Measurements from ENCODE around the gene PCDHGB7. TPM values are rescaled to one million over a fixed set of nuclear protein-coding genes. Genes with fewer than 3 reads are reported as not detected.
"Not testable (repeated sequence)": the region's sequence is repeated elsewhere in the genome, so short reads cannot be mapped to it uniquely, and the experiment has no call there.

Gene PCDHGB7
- total and polyA plus RNA-seq, 2 donors (not counting 1 experiment from before 2014, with no cell fraction given): 0.12 to 2.2 TPM

DNA sequence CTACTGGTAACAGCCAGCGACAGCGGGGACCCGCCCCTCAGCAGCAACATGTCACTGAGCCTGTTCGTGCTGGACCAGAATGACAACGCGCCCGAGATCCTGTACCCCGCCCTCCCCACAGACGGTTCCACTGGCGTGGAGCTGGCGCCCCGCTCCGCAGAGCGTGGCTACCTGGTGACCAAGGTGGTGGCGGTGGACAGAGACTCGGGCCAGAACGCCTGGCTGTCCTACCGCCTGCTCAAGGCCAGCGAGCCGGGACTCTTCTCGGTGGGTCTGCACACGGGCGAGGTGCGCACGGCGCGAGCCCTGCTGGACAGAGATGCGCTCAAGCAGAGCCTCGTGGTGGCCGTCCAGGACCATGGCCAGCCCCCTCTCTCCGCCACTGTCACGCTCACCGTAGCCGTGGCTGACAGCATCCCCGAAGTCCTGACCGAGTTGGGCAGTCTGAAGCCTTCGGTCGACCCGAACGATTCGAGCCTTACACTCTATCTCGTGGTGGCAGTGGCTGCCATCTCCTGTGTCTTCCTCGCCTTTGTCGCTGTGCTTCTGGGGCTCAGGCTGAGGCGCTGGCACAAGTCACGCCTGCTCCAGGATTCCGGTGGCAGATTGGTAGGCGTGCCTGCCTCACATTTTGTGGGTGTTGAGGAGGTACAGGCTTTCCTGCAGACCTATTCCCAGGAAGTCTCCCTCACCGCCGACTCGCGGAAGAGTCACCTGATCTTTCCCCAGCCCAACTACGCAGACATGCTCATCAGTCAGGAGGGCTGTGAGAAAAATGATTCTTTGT, 22.9 kb upstream of the PCDHGB7 start:
- WGBS (ENCODE audit: insufficient coverage): 49% methylated on average over 22 of the region's 53 CpGs
- H4K20me1 ChIP-seq (ENCODE audit: control insufficient read depth, insufficient read depth, low read length, poor library complexity, severe bottlenecking); DNase-seq; H3K36me3 ChIP-seq (replicated peaks in 1 of 2; ENCODE audit: control extremely low read depth in 1 of 2, control insufficient read depth in 1 of 2, extremely low read depth in 1 of 2, insufficient read depth in 2 of 2, low read length in 1 of 2); H3K9ac ChIP-seq (ENCODE audit: low read length); H3K4me3 Mint-ChIP-seq; H3K4me3 ChIP-seq (ENCODE audit: control extremely low read depth in 1 of 5, extremely low read depth in 1 of 5, insufficient read depth in 1 of 5, low read depth in 2 of 5, low read length in 4 of 5); intact Hi-C loops (cut with micrococcal nuclease); H3K4me1 Mint-ChIP-seq; ATAC-seq (ENCODE audit: low read depth); POLR2A ChIA-PET; H3K4me2 ChIP-seq (replicated peaks; ENCODE audit: low read depth, low read length, poor library complexity, severe bottlenecking); H2AFZ ChIP-seq (ENCODE audit: insufficient read depth, low read depth, low read length, poor library complexity, severe bottlenecking); H3K27ac ChIP-seq (ENCODE audit: low read length in 2 of 2); H3K27ac Mint-ChIP-seq; H3K4me1 ChIP-seq (ENCODE audit: control insufficient read depth in 2 of 2, insufficient read depth in 2 of 2, low read length in 2 of 2); H3K79me2 ChIP-seq (ENCODE audit: control insufficient read depth, insufficient read depth, low read length): not testable (repeated sequence)
- Mint-ChIP-seq H3K9me3 (ENCODE audit: insufficient read depth) (peaks cover 13% of the 10 kb centered on the region), H3K27me3 (peaks cover 56% of the 10 kb centered on the region)
- Histone ChIP-seq H3K9me3 (ENCODE audit: control extremely low read depth in 1 of 3, control insufficient read depth in 2 of 3, insufficient read depth in 1 of 3, low read length in 2 of 3) (peaks cover 0 to 54% (median 37%) of the 10 kb centered on the region in 3 donors), H3K27me3 (replicated peaks in 1 of 4; ENCODE audit: control extremely low read depth in 1 of 4, control insufficient read depth in 3 of 4, insufficient read depth in 4 of 4, low read length in 3 of 4) (peaks cover 0 to 62% (median 38%) of the 10 kb centered on the region in 4 experiments)
- CTCF ChIA-PET: interaction anchor here (1.5 kb wide), 1 partner anchor 169 kb away, joined by 5 read pairs; no protein-coding TSS in a partner anchor

DNA sequence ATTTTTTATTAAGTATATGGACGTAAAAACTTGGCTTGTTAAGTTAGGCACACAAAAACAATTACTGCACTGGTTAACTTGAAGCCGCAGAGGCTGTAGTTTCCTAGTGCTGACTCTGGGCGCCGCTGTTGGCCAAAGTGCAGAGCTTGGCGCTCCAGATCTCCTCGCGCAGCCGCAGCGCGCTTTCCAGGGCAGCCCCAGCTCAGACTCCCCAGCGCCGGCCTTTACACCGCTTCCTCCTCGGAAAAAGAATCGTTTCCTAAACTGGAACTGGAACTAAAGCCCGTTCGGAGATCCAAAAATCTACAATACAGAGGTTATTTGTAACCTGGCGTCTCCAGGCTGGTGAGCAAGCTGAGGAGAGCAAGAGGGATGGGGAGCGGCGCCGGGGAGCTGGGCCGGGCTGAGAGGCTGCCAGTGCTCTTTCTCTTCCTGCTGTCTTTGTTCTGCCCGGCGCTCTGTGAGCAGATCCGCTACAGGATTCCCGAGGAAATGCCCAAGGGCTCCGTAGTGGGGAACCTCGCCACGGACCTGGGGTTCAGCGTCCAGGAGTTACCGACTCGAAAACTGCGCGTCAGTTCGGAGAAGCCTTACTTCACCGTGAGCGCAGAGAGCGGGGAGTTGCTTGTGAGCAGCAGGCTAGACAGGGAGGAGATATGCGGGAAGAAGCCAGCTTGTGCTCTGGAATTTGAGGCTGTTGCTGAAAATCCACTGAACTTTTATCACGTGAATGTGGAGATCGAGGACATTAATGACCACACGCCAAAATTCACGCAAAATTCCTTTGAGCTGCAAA, 19.5 kb upstream of the PCDHGB7 start, which contains the start of gene PCDHGB5:
PCDHGB5 (plus strand) TSS at position 192 of the 796 bp plus-strand sequence; CDS start at position 373, 181 bp downstream.
- Mint-ChIP-seq H3K27me3 (peaks cover 49% of the 10 kb centered on the region), H3K9me3 (ENCODE audit: insufficient read depth) (peaks cover 15% of the 10 kb centered on the region), H3K4me3 (peak within 1 kb of the TSS; percentile 73)
- H3K27ac ChIP-seq (ENCODE audit: low read length in 2 of 2); H3K27ac Mint-ChIP-seq; POLR2A ChIA-PET; H3K4me2 ChIP-seq (replicated peaks; ENCODE audit: low read depth, low read length, poor library complexity, severe bottlenecking); H3K79me2 ChIP-seq (ENCODE audit: control insufficient read depth, insufficient read depth, low read length); H2AFZ ChIP-seq (ENCODE audit: insufficient read depth, low read depth, low read length, poor library complexity, severe bottlenecking); intact Hi-C loops (cut with micrococcal nuclease); H3K36me3 ChIP-seq (replicated peaks in 1 of 2; ENCODE audit: control extremely low read depth in 1 of 2, control insufficient read depth in 1 of 2, extremely low read depth in 1 of 2, insufficient read depth in 2 of 2, low read length in 1 of 2); H4K20me1 ChIP-seq (ENCODE audit: control insufficient read depth, insufficient read depth, low read length, poor library complexity, severe bottlenecking); H3K4me1 Mint-ChIP-seq; H3K9ac ChIP-seq (ENCODE audit: low read length); H3K4me1 ChIP-seq (ENCODE audit: control insufficient read depth in 2 of 2, insufficient read depth in 2 of 2, low read length in 2 of 2): not testable (repeated sequence)
- H3K4me3 ChIP-seq (ENCODE audit: control extremely low read depth in 1 of 5, extremely low read depth in 1 of 5, insufficient read depth in 1 of 5, low read depth in 2 of 5, low read length in 4 of 5): peak within 1 kb of the TSS in 1 of 5 experiments; percentile 36
- CTCF ChIA-PET: interaction anchor here (0.6 to 1.8 kb wide), 6 partner anchors 16 to 1201 kb away, joined by 3 to 7 read pairs (median 4); partner anchors contain the start of gene PCDHGA12
- DNase-seq (peak; percentile 43), ATAC-seq (ENCODE audit: low read depth) (peak; percentile 87)
- peaks cover 0 to 52% (median 29%) of the 10 kb centered on the region in 3 donors for H3K9me3 ChIP-seq (ENCODE audit: control extremely low read depth in 1 of 3, control insufficient read depth in 2 of 3, insufficient read depth in 1 of 3, low read length in 2 of 3)
- 16% methylated on average over 15 of the region's 43 CpGs for WGBS (ENCODE audit: insufficient coverage)
- TF ChIP-seq, protein P1, sequence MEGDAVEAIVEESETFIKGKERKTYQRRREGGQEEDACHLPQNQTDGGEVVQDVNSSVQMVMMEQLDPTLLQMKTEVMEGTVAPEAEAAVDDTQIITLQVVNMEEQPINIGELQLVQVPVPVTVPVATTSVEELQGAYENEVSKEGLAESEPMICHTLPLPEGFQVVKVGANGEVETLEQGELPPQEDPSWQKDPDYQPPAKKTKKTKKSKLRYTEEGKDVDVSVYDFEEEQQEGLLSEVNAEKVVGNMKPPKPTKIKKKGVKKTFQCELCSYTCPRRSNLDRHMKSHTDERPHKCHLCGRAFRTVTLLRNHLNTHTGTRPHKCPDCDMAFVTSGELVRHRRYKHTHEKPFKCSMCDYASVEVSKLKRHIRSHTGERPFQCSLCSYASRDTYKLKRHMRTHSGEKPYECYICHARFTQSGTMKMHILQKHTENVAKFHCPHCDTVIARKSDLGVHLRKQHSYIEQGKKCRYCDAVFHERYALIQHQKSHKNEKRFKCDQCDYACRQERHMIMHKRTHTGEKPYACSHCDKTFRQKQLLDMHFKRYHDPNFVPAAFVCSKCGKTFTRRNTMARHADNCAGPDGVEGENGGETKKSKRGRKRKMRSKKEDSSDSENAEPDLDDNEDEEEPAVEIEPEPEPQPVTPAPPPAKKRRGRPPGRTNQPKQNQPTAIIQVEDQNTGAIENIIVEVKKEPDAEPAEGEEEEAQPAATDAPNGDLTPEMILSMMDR (IDR thresholded peaks at IDR 0.05): peak; percentile 35
- peaks cover 0 to 52% (median 35%) of the 10 kb centered on the region in 4 experiments for H3K27me3 ChIP-seq (replicated peaks in 1 of 4; ENCODE audit: control extremely low read depth in 1 of 4, control insufficient read depth in 3 of 4, insufficient read depth in 4 of 4, low read length in 3 of 4)

All from B cell (primary cell).